GM12873 (cell line): ENCODE measurements around the gene FAM174C.

ENCODE experiments used
- TF ChIP-seq, protein P1 (sequence below): IDR thresholded peaks from 2 replicates; pipeline ENCODE4 v1.5.1; 2012; ENCODE audit warnings: low read depth, mild to moderate bottlenecking, moderate library complexity, low read length, control low read depth; ENCODE audit not compliant: insufficient read depth; ENCODE audit errors: missing control alignments

The FAM174C gene

DNA sequence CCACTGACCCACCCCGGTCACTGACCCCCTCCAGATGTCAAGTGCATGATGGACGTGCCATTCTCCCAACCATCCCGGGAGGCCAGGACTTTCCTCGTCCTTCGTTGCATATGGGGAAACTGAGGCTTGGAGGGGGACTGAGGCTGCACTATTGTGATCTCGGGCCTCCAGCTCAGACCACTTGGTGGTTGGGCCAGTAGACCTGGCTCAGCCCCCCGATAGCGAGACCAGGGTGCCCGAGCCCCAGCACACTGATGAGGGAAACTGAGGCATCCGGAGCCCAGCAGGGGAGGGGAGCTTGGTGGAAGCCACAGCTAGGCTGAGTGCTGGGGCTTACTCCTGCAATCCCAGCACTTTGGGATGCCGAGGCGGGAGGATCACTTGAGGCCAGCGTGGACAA, 20.7 kb downstream of the FAM174C start:
- TF ChIP-seq, protein P1, sequence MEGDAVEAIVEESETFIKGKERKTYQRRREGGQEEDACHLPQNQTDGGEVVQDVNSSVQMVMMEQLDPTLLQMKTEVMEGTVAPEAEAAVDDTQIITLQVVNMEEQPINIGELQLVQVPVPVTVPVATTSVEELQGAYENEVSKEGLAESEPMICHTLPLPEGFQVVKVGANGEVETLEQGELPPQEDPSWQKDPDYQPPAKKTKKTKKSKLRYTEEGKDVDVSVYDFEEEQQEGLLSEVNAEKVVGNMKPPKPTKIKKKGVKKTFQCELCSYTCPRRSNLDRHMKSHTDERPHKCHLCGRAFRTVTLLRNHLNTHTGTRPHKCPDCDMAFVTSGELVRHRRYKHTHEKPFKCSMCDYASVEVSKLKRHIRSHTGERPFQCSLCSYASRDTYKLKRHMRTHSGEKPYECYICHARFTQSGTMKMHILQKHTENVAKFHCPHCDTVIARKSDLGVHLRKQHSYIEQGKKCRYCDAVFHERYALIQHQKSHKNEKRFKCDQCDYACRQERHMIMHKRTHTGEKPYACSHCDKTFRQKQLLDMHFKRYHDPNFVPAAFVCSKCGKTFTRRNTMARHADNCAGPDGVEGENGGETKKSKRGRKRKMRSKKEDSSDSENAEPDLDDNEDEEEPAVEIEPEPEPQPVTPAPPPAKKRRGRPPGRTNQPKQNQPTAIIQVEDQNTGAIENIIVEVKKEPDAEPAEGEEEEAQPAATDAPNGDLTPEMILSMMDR, result no peak

DNA sequence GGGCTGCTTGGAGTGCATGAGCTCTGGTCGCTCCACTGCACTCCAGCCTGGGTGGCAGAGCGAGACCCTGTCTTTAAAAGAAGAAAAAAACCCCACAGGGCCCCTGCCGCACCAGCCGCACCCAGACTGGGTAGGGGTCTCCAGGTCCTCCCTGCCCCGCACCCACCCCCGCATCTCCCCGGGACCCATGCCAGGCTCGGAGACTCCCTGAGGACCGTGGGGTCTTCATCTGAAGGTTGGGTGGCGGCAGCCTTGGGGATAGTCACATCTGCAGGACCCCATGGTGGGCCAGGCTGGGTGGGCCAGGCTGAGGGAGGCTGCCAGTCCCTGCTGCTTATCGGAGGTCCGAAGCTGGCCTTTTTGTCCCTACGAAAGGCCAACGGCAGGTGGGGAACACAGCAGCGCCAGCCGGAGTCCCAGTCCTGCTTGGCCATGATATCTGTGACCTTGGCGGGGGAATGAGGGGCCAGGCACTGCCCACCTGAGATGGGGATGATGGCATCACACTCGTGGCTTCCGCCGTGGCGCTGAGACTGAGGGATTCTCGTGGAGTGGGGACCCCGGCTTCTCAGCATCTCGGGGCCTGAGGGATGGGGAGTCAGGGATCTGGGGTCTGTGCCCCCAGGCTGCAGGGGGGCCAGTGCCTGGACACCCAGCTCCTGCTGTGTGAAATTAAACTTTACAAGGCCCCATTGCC, 21.4 kb downstream of the FAM174C start:
- TF ChIP-seq, protein P1, result no peak

DNA sequence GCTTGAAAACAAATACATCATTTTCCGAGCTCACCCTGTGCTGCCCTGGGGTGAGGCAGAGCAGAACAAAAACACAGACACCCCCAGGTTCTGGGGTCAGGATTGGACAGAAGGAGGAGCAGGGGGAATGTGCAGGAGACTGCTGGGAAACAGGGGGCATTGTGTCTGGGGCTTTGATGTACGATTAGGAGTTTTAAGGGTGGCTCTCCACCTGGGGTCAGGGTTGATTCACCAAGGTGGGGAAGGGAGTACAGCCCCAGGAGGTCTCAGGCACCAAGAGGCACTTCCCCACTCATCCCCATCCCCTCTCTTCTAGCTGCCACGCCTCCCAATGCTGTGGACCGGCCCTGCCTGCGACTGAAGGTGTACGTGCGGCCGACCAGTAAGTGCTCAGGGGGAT, 22.9 kb downstream of the FAM174C start:
- TF ChIP-seq, protein P1, result no peak

DNA sequence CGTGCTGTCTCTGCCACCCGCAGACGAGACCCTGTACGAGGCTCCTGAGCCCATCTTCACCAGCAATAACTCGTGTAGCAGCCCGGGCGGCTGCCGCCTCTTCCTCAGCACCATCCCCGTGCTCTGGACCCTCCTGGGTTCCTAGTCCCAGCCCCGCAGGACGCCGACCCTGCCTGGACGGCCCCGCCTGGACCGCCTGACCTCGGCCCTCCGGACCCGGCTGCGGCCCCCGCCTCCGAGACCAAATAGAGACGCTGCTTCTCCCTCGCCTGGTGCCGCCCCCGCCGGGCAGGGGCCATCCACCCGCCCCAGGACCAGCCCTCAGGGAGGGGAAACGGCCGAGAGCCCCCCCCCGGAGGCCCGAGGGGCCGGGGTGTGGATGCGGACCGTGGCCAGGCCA, 24.5 kb downstream of the FAM174C start:
- TF ChIP-seq, protein P1, result no peak

DNA sequence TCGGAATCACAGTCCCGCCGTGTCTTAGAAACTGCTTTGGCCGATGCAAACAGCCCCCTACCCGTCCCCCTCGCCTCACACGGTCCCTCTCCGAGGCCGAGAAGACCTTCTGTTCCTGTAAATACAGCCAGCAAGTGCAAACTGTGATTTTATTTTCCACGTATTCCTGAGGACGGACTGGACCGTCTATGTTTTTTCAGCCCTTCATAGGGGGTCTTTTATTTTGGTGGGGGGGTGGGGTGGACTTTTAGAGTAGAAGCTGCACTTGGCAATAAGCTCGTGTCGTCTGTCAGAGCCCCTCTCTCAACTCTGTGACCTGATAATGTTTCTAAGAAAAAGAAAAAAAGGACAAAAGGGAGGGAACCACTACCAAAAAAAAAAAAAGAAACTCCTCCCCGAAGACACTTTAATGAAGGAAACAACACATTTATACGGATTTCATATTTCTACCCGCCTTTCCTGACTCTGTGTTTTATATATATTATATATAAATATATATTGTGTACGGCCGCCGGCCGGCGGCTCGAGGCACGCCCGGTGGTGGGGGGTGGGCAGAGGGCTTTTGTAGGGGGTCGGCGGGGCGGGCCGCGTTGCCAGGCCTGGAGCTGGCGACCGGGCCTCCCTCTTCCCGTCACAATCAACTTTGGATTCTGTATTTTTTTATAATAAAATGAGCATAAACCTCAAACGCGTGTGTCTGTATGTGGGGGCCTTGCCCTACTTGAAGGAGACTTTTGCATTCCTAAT, 25.6 kb downstream of the FAM174C start:
- TF ChIP-seq, protein P1, result no peak

DNA sequence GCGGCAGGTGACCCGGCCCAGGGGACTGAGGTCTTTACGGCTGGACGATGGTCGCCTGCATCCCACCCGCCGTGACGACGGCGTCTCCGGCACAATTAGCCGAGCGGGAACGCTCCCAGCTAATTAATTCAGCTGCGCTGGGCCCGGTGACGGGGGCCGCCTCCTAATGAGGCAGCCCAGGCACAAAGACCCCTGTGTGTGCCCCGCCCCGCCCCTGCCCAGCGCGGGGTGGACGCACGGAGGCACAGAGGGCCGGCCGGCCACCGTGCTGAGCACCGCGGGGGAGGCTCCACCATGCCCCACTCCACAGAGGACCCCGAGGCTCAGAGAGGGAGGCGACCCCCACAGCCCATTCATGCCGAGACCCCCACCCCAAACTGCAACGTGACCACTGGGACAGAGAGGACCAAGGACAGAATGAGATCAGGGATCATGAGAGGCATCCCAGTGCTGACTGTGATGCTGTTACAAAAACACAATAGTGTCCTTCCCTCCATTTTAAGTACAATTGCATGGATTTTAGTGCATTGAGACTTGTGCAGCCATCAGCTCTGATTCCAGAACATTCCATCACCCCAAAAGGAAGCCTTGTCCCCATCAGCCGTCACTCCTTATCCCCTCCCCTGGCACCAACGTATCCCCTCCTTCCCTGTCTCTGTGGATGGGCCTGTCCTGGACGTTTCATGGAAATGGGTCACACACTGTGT, 27.4 kb downstream of the FAM174C start:
- TF ChIP-seq, protein P1, result no peak
